Tracheal epithelial cell (primary cell): ENCODE measurements around the gene TBATA. TPM values are rescaled to one million over a fixed set of nuclear protein-coding genes. Genes with fewer than 3 reads are reported as not detected.

Source experiments
- total RNA-seq: library from RNA; depleted of rRNA; stranded (reverse); fragments of >200 nt; gene quantifications from 2 replicates; pipeline ENCODE4 v1.2.1, GENCODE V29; 2014

TBATA gene
- not detected in 2 replicates for total RNA-seq

GRCh38 chr10:70785190-70785589 is at the start of gene TBATA:
TBATA (minus strand) TSS chr10:70785377; CDS start chr10:70783379, 1,998 bp downstream.

GRCh38 chr10:70815504-70816219 is 30.5 kb upstream of the TBATA start, which contains the start of gene SGPL1:
SGPL1 (plus strand) TSS chr10:70815948; CDS start chr10:70816854, 906 bp downstream.

Other genes with a start within 250 kb of the TBATA start
- gene PRF1, start 182.6 kb downstream of the TBATA start, total RNA-seq, result not detected in 2 replicates
- 0.48 TPM in 1 of 2 replicates, not detected in the other for gene ADAMTS14, start 112.9 kb downstream of the TBATA start, total RNA-seq
- gene SGPL1, start 30.6 kb upstream of the TBATA start, total RNA-seq, result 66.3 and 70.4 TPM in 2 replicates
- gene PCBD1, start 103.2 kb upstream of the TBATA start, total RNA-seq, result 23.0 and 51.8 TPM in 2 replicates